Nephron (organoid): ENCODE measurements around the gene BCL2L13.
A peak's percentile ranks its signal among the peaks of the same experiment; 100 is the strongest.
"Not testable (repeated sequence)": the region's sequence is repeated elsewhere in the genome, so short reads cannot be mapped to it uniquely, and the experiment has no call there.

Source experiments
- H3K27ac Mint-ChIP-seq, 3 experiments: 2 replicates each; pipeline ENCODE4 v1.8.0; 2020; ENCODE audit warnings: mixed read lengths in 3 of 3, mild to moderate bottlenecking in 2 of 3, moderate library complexity in 1 of 3
- H3K27me3 Mint-ChIP-seq: 2 replicates; pipeline ENCODE4 v1.8.0; 2021; ENCODE audit warnings: low read depth, mild to moderate bottlenecking, moderate library complexity, mixed read lengths
- H3K36me3 Mint-ChIP-seq: 2 replicates; pipeline ENCODE4 v1.8.0; 2020; ENCODE audit warnings: low read depth, mixed read lengths
- H3K4me1 Mint-ChIP-seq: 2 replicates; pipeline ENCODE4 v1.8.0; 2020; ENCODE audit warnings: mixed read lengths
- H3K4me3 Mint-ChIP-seq, 3 experiments: 2 replicates each; pipeline ENCODE4 v1.8.0; 2020; ENCODE audit warnings: mild to moderate bottlenecking in 3 of 3, mixed read lengths in 3 of 3, moderate library complexity in 2 of 3
- H3K9me3 Mint-ChIP-seq: 2 replicates; pipeline ENCODE4 v1.8.0; 2020; ENCODE audit warnings: mixed read lengths
- TF ChIP-seq, protein P1 (sequence below), 3 experiments: fragments of 200-600 bp; sonication (generic); IDR thresholded peaks; one replicate each; pipeline ENCODE4 v1.5.0; 2021; ENCODE audit warnings: antibody characterized with exemption in 3 of 3; ENCODE audit not compliant: unreplicated experiment in 3 of 3

The BCL2L13 gene

GRCh38 chr22:17753401-17753989 lies 114.9 kb downstream of the BCL2L13 start:
- TF ChIP-seq, protein P1, sequence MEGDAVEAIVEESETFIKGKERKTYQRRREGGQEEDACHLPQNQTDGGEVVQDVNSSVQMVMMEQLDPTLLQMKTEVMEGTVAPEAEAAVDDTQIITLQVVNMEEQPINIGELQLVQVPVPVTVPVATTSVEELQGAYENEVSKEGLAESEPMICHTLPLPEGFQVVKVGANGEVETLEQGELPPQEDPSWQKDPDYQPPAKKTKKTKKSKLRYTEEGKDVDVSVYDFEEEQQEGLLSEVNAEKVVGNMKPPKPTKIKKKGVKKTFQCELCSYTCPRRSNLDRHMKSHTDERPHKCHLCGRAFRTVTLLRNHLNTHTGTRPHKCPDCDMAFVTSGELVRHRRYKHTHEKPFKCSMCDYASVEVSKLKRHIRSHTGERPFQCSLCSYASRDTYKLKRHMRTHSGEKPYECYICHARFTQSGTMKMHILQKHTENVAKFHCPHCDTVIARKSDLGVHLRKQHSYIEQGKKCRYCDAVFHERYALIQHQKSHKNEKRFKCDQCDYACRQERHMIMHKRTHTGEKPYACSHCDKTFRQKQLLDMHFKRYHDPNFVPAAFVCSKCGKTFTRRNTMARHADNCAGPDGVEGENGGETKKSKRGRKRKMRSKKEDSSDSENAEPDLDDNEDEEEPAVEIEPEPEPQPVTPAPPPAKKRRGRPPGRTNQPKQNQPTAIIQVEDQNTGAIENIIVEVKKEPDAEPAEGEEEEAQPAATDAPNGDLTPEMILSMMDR (IDR thresholded peaks at IDR 0.05; ENCODE audit: unreplicated experiment in 3 of 3) = no peak
- H3K27ac Mint-ChIP-seq = no peak overlapping the region
- no peaks in the 10 kb centered on the region for H3K27me3 Mint-ChIP-seq

GRCh38 chr22:17754233-17754925 lies 115.8 kb downstream of the BCL2L13 start:
- Mint-ChIP-seq H3K9me3 (no peaks in the 10 kb centered on the region), H3K4me1 (no peaks in the 10 kb centered on the region), H3K36me3 (no peaks in the 10 kb centered on the region), H3K27ac (no peak overlapping the region), H3K27me3 (no peaks in the 10 kb centered on the region), H3K4me3 (no peak overlapping the region)
- TF ChIP-seq, protein P1 (IDR thresholded peaks at IDR 0.05; ENCODE audit: unreplicated experiment in 3 of 3) = no peak

More at GRCh38 chr22:17753401-17753989, 114.9 kb downstream of the BCL2L13 start:
- H3K36me3 Mint-ChIP-seq = no peaks in the 10 kb centered on the region
- H3K4me3 Mint-ChIP-seq = no peak overlapping the region
- H3K9me3 Mint-ChIP-seq = no peaks in the 10 kb centered on the region
- no peaks in the 10 kb centered on the region for H3K4me1 Mint-ChIP-seq

- no peak overlapping the region for H3K4me3 Mint-ChIP-seq
- no peaks in the 10 kb centered on the region for H3K9me3 Mint-ChIP-seq
- no peaks in the 10 kb centered on the region for H3K27me3 Mint-ChIP-seq
- H3K36me3 Mint-ChIP-seq = no peaks in the 10 kb centered on the region
- TF ChIP-seq, protein P1 (IDR thresholded peaks at IDR 0.05; ENCODE audit: unreplicated experiment in 3 of 3) = no peak
- peaks cover 10% of the 10 kb centered on the region for H3K4me1 Mint-ChIP-seq
- H3K27ac Mint-ChIP-seq = peak overlapping the region in 2 of 3 experiments; percentile 33 to 80
Observed at GRCh38 chr22:17761138-17761488, 122.6 kb downstream of the BCL2L13 start.

DNA sequence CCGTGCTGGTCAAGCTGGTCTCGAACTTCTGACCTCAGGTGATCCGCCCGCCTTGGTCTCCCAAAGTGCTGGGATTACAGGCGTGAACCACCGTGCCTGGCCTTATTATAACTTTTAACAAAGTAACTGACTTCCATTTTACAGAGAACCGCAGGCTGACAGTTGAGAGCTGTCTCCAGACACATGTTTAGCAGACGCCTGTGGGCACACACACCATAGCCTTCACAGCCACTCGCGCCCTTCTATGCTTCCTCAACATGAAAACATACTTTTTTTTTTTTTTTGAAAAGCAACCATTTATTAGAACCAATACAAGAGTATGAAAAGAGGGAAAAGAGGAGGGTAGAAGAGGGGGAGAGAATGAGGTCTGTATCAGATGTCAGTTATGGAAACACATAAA lies 124.9 kb downstream of the BCL2L13 start:
- H3K4me3 Mint-ChIP-seq, H3K36me3 Mint-ChIP-seq, H3K27me3 Mint-ChIP-seq, H3K27ac Mint-ChIP-seq, H3K9me3 Mint-ChIP-seq: not testable (repeated sequence)
- H3K4me1 Mint-ChIP-seq = peaks cover 10% of the 10 kb centered on the region

DNA sequence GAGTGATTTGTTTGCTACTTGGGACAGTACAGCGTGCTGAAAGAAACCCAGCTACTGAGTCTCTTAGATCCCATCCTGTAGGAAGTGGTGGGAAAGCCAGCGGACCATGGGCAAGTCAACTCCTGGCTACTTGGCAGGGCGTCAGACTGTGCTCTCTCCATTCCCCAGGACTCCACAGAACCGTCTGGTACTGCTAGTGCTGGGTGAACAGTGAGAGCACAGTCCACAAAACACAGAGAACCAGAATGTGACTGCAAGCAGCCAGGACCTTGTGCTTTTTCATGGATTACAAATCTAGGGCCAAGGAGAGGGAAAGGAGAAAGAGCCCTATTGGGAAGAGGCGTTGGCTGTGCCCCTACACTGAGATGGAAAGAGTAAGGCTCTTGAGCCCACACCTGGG lies 125.5 kb downstream of the BCL2L13 start:
- no peaks in the 10 kb centered on the region for H3K9me3 Mint-ChIP-seq
- no peaks in the 10 kb centered on the region for H3K27me3 Mint-ChIP-seq

GRCh38 chr22:17764852-17765251 lies 126.3 kb downstream of the BCL2L13 start:
- not testable (repeated sequence) for H3K36me3 Mint-ChIP-seq, H3K4me3 Mint-ChIP-seq, H3K27me3 Mint-ChIP-seq, H3K27ac Mint-ChIP-seq, H3K9me3 Mint-ChIP-seq
- peaks cover 10% of the 10 kb centered on the region for H3K4me1 Mint-ChIP-seq

More for the DNA sequence above, 125.5 kb downstream of the BCL2L13 start:
- Mint-ChIP-seq H3K27ac (no peak overlapping the region), H3K4me3 (no peak overlapping the region), H3K36me3 (no peaks in the 10 kb centered on the region), H3K4me1 (peaks cover 10% of the 10 kb centered on the region)
- TF ChIP-seq, protein P1 (IDR thresholded peaks at IDR 0.05; ENCODE audit: unreplicated experiment in 3 of 3) = no peak
